Psoas muscle (tissue), 8 donors: ENCODE measurements around the gene TCTN1. TPM values are rescaled to one million over a fixed set of nuclear protein-coding genes. Genes with fewer than 3 reads are reported as not detected.
"Not testable (repeated sequence)": the region's sequence is repeated elsewhere in the genome, so short reads cannot be mapped to it uniquely, and the experiment has no call there.

ENCODE experiments used
- ATAC-seq, 4 donors: fragments of 200-7000 bp; cut with Tn5 transposase; one replicate each; pipeline ENCODE4 v1.9.1; 2020; ENCODE audit warnings: moderate library complexity in 3 of 4, mild to moderate bottlenecking in 2 of 4
- DNase-seq, 2 donors: peaks; one replicate each; pipeline ENCODE4 v3.0.0-alpha.2; 2020
- H3K27ac ChIP-seq: fragments of 200-600 bp; one replicate; pipeline ENCODE4 v1.8.0; 2022
- H3K27me3 ChIP-seq, 3 donors: fragments of 200-600 bp in 1 of 3; one replicate each; pipeline versions ENCODE4 v1.6.1 to v1.8.0; 2013 to 2022; ENCODE audit warnings: low read length in 2 of 3, mild to moderate bottlenecking in 2 of 3, moderate library complexity in 1 of 3; ENCODE audit not compliant: insufficient read depth in 3 of 3
- H3K36me3 ChIP-seq, 2 donors: fragments of 200-600 bp in 1 of 2; one replicate each; pipeline versions ENCODE4 v1.6.1 to v1.8.0; 2013 to 2022; ENCODE audit warnings: low read depth in 1 of 2, mild to moderate bottlenecking in 1 of 2, moderate library complexity in 1 of 2; ENCODE audit not compliant: insufficient read depth in 1 of 2
- H3K4me1 ChIP-seq: fragments of 200-600 bp; one replicate; pipeline ENCODE4 v1.8.0; 2022
- H3K4me3 ChIP-seq: fragments of 200-600 bp; one replicate; pipeline ENCODE4 v1.8.0; 2022; ENCODE audit warnings: mild to moderate bottlenecking
- H3K9me3 ChIP-seq: fragments of 200-600 bp; one replicate; pipeline ENCODE4 v1.8.0; 2022
- CTCF ChIP-seq: fragments of 200-600 bp; IDR thresholded peaks from one replicate; pipeline ENCODE4 v1.8.0; 2022; ENCODE audit warnings: antibody characterized with exemption
- WGBS, 3 donors: extraction: QIAGEN DNeasy Blood & Tissue Kit; methylation state at CpG; one replicate each; pipeline versions ENCODE4 v1.1.6 to v1.1.7; 2013; 5-methylcytosine and 5-hydroxymethylcytosine counted together
- intact Hi-C, 2 donors: fragments of 100-400 bp; cut with DNase I; formaldehyde crosslinking; loops; one replicate each; pipeline versions ENCODE4 v1.11.0 to v1.14.2; 2022
- polyA plus RNA-seq, 3 donors: library from polyadenylated mRNA; stranded (reverse); fragments of 200-250 nt; gene quantifications; one replicate each; pipeline ENCODE4 v1.2.3, GENCODE V29; 2013
- total RNA-seq, 4 donors: library from RNA; stranded (reverse); fragmentation: NEBNext Ultra II Directional in 2 of 4; extraction: Animal tissue kit (Norgen Biotek cat#: 25700) in 2 of 4; gene quantifications; one replicate each; pipeline versions ENCODE4 v1.2.1 to v1.2.4, GENCODE V29; 2021 to 2023
- donor health status: healthy with polysubstance abuse.
- donor health status: DM: no; HTN: no; CAD: no; lungs with moderate emphysema.
- donor health status: Bipolar disorder and iron deficiency.
- donor health status: healthy.
- donor health status: DM: yes; HTN: yes; CAD: no.
- donor health status: DM: no; HTN: no; CAD: no.
- donor health status: DM: no; HTN: no; CAD: no.
- donor health status: DM: yes; HTN: yes; CAD: no.

Gene TCTN1
- total and polyA plus RNA-seq, 7 donors = 4.0 to 24.7 (median 12.1) TPM

- Histone ChIP-seq H3K9me3 (peaks cover 7% of the 10 kb centered on the region), H3K36me3 (no peaks in the 10 kb centered on the region), H3K27me3 (no peaks in the 10 kb centered on the region), H3K4me1 (peaks cover 55% of the 10 kb centered on the region), H3K27ac (peak overlapping the region; percentile 39), H3K4me3 (no peak overlapping the region)
- intact Hi-C loops = no loop called here
- DNase-seq (no peak), ATAC-seq (no peak)
- WGBS, 3 donors = 76 to 96% (median 82%) methylated on average over 6 of the region's 6 CpGs
- TF ChIP-seq CTCF = no peak
These were observed 45.2 kb upstream of the TCTN1 start for GRCh38 chr12:110568752-110569151.

GRCh38 chr12:110569838-110570237 is 44.1 kb upstream of the TCTN1 start:
- H3K27me3 ChIP-seq, intact Hi-C loops, DNase-seq, H3K4me3 ChIP-seq, ATAC-seq, H3K36me3 ChIP-seq, H3K9me3 ChIP-seq: not testable (repeated sequence)
- WGBS, 3 donors = no CpG with 5 or more reads among the region's 2 CpGs
- Histone ChIP-seq H3K4me1 (peaks cover 54% of the 10 kb centered on the region), H3K27ac (peak overlapping the region; percentile 19)

- H3K27ac ChIP-seq, ATAC-seq: not testable (repeated sequence)
These were observed 43.1 kb upstream of the TCTN1 start for GRCh38 chr12:110570798-110571197.

GRCh38 chr12:110574044-110574443 is 39.9 kb upstream of the TCTN1 start:
- no peak for DNase-seq
- intact Hi-C loops = no loop called here
- H3K27me3 ChIP-seq = no peaks in the 10 kb centered on the region
- H3K4me1 ChIP-seq = peaks cover 66% of the 10 kb centered on the region
- 51 to 63% (median 52%) methylated on average over 1 of the region's 1 CpG for WGBS, 3 donors
- peaks cover 7% of the 10 kb centered on the region for H3K9me3 ChIP-seq
- no peak overlapping the region for H3K4me3 ChIP-seq
- H3K36me3 ChIP-seq = no peaks in the 10 kb centered on the region
- TF ChIP-seq CTCF = no peak
- H3K27ac ChIP-seq = peak overlapping the region; percentile 97
- ATAC-seq = no peak

More at GRCh38 chr12:110570798-110571197, 43.1 kb upstream of the TCTN1 start:
- DNase-seq, H3K36me3 ChIP-seq, H3K4me3 ChIP-seq, intact Hi-C loops, H3K27me3 ChIP-seq, H3K9me3 ChIP-seq: not testable (repeated sequence)
- H3K4me1 ChIP-seq = peaks cover 54% of the 10 kb centered on the region
- WGBS, 3 donors = 95 to 98% (median 97%) methylated on average over 16 of the region's 16 CpGs

- peak overlapping the region; percentile 97 for H3K27ac ChIP-seq
- intact Hi-C loops, ATAC-seq: not testable (repeated sequence)
These were observed 39.2 kb upstream of the TCTN1 start for GRCh38 chr12:110574717-110575230.

GRCh38 chr12:110575326-110575725 is 38.6 kb upstream of the TCTN1 start:
- Histone ChIP-seq H3K4me3 (peak overlapping the region; percentile 3), H3K27me3 (no peaks in the 10 kb centered on the region), H3K4me1 (peaks cover 77% of the 10 kb centered on the region), H3K27ac (peak overlapping the region; percentile 97), H3K36me3 (no peaks in the 10 kb centered on the region), H3K9me3 (peaks cover 7% of the 10 kb centered on the region)
- peak in 3 of 4 donors; percentile 52 to 72 (median 58) for ATAC-seq
- intact Hi-C loops = no loop called here
- 4 to 33% (median 16%) methylated on average over 1 of the region's 1 CpG for WGBS, 3 donors
- TF ChIP-seq CTCF = no peak
- DNase-seq = no peak

More at GRCh38 chr12:110574717-110575230, 39.2 kb upstream of the TCTN1 start:
- H3K4me1 ChIP-seq = peaks cover 71% of the 10 kb centered on the region
- H3K9me3 ChIP-seq, H3K36me3 ChIP-seq, H3K4me3 ChIP-seq, H3K27me3 ChIP-seq, DNase-seq: not testable (repeated sequence)
- 41 to 66% (median 43%) methylated on average over 10 of the region's 10 CpGs for WGBS, 3 donors
